ENCODE results near the gene GPR65. TPM values are rescaled to one million over a fixed set of nuclear protein-coding genes. Genes with fewer than 3 reads are reported as not detected.
"Not testable (repeated sequence)": the region's sequence is repeated elsewhere in the genome, so short reads cannot be mapped to it uniquely, and the experiment has no call there.

Gene GPR65
- total and polyA plus RNA-seq, 5 donors: 0.25 to 2.5 (median 1.1) TPM

- intact Hi-C loops (cut with DNase I): no loop called here
- Histone ChIP-seq H3K9me3 (ENCODE audit: control insufficient read depth, low read length) (no peaks in the 10 kb centered on the region), H3K27ac (ENCODE audit: low read length) (no peak overlapping the region), H3K27me3 (ENCODE audit: control insufficient read depth, insufficient read depth) (no peaks in the 10 kb centered on the region), H3K4me1 (ENCODE audit: control insufficient read depth, insufficient read depth, low read length) (no peaks in the 10 kb centered on the region), H3K4me3 (ENCODE audit: low read length) (no peak overlapping the region)
- no peak for ATAC-seq
- no peak for DNase-seq
- 42% methylated on average over 3 of the region's 3 CpGs for WGBS
These were observed 18.8 kb downstream of the GPR65 start for GRCh38 chr14:88023658-88024187.

DNA sequence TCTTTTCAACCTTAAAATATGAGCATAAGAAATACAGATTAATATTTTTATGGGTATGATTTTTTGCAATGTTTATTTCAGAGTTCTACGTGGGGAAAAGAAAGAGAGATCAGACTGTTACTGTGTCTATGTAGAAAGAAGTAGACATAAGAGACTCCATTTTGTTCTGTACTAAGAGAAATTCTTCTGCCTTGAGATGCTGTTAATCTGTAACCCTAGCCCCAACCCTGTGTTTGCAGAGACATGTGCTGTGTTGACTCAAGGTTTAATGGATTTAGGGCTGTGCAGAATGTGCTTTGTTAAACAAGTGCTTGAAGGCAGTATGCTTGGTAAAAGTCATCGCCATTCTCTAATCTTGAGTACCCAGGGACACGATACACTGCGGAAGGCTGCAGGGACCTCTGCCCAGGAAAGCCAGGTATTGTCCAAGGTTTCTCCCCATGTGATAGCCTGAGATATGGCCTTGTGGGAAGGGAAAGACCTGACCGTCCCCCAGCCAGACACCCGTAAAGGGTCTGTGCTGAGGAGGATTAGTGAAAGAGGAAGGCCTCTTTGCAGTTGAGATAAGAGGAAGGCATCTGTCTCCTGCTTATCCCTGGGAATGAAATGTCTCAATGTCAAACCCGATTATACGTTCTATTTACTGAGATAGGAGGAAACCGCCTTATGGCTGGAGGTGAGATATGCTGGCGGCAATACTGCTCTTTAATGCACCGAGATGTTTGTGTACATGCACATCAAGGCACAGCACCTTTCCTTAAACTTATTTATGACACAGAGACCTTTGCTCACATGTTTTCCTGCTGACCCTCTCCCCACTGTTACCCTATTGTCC, 19.5 kb downstream of the GPR65 start:
- H3K4me1 ChIP-seq (ENCODE audit: control insufficient read depth, insufficient read depth, low read length); H3K27ac ChIP-seq (ENCODE audit: low read length); ATAC-seq; H3K4me3 ChIP-seq (ENCODE audit: low read length); intact Hi-C loops (cut with DNase I); H3K27me3 ChIP-seq (ENCODE audit: control insufficient read depth, insufficient read depth); DNase-seq; H3K9me3 ChIP-seq (ENCODE audit: control insufficient read depth, low read length): not testable (repeated sequence)
- WGBS: 53% methylated on average over 11 of the region's 11 CpGs

DNA sequence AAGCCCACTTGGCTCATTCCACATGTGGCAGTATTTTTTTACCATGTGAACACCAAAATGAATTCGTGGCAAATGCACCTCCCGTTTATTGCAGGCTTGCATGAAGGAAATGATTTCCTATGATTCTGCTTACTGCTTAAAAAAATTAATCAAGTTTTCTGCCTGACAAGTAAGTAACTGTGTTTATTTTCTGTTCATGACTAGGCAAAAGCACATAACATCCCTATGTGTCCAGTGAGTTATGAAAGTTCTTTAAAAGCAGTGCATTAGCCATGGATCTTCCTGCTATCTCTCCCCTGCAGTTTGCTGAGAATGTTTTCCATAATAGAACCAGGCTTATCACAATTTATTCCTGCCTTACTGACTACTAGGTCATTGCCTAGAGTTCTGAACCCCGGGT, 20.4 kb downstream of the GPR65 start:
- H3K27ac ChIP-seq (ENCODE audit: low read length): no peak overlapping the region
- ATAC-seq (no peak), DNase-seq (no peak)
- intact Hi-C loops (cut with DNase I): no loop called here
- H3K4me1 ChIP-seq (ENCODE audit: control insufficient read depth, insufficient read depth, low read length): no peaks in the 10 kb centered on the region
- 46% methylated on average over 3 of the region's 3 CpGs for WGBS
- no peaks in the 10 kb centered on the region for H3K27me3 ChIP-seq (ENCODE audit: control insufficient read depth, insufficient read depth)
- no peaks in the 10 kb centered on the region for H3K9me3 ChIP-seq (ENCODE audit: control insufficient read depth, low read length)
- no peak overlapping the region for H3K4me3 ChIP-seq (ENCODE audit: low read length)

DNA sequence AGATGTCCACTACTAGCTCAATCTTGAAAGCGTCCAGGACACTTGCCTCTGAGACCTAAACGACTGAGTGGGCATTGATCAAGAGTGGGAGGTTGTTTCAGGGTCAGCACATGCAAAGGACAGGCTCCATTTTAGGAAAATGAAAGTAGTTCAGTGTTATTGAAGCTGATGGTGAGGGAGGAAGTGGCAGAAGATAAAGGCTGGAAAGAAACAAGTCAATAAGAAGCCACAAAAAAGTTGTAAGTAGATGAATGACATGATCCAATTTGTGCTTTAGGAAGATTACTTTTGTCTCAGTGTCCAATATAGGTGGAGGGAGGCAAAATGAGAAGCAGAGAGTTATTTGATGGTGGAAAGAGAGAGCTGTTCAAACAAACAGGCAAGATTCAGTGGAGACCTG, 22.0 kb downstream of the GPR65 start:
- no peaks in the 10 kb centered on the region for H3K4me1 ChIP-seq (ENCODE audit: control insufficient read depth, insufficient read depth, low read length)

DNA sequence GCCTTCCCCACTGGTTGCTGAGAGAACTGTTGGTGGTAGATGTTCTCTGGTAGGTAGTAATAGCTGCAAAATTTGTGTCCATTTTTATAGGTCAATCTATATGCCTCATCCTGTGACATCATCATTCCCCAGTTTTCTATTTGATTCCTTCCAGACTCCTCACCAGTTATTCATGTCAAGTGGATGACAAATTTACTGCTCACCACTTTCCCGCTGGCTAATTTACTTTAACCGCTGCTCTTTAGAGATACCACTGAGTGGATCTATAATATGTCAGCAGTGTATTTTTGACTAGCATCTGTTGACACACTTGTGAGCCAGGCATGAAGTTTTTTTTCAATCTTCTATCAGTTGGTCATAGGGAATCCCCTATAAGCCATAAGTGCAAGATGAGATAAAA, 24.6 kb downstream of the GPR65 start:
- no peak for ATAC-seq
- no peak for DNase-seq
- Histone ChIP-seq H3K27me3 (ENCODE audit: control insufficient read depth, insufficient read depth) (no peaks in the 10 kb centered on the region), H3K27ac (ENCODE audit: low read length) (no peak overlapping the region), H3K4me3 (ENCODE audit: low read length) (no peak overlapping the region), H3K4me1 (ENCODE audit: control insufficient read depth, insufficient read depth, low read length) (no peaks in the 10 kb centered on the region), H3K9me3 (ENCODE audit: control insufficient read depth, low read length) (no peaks in the 10 kb centered on the region)
- intact Hi-C loops (cut with DNase I): no loop called here
- 49% methylated on average over 2 of the region's 2 CpGs for WGBS

More for the DNA sequence above, 22.0 kb downstream of the GPR65 start:
- Histone ChIP-seq H3K27ac (ENCODE audit: low read length) (no peak overlapping the region), H3K27me3 (ENCODE audit: control insufficient read depth, insufficient read depth) (no peaks in the 10 kb centered on the region), H3K9me3 (ENCODE audit: control insufficient read depth, low read length) (no peaks in the 10 kb centered on the region), H3K4me3 (ENCODE audit: low read length) (no peak overlapping the region)
- intact Hi-C loops (cut with DNase I): no loop called here
- 30% methylated on average over 2 of the region's 2 CpGs for WGBS
- DNase-seq: no peak
- ATAC-seq: no peak

GRCh38 chr14:88030079-88030478, 25.1 kb downstream of the GPR65 start:
- H3K27ac ChIP-seq (ENCODE audit: low read length): no peak overlapping the region
- 29% methylated on average over 1 of the region's 1 CpG for WGBS
- no peak overlapping the region for H3K4me3 ChIP-seq (ENCODE audit: low read length)
- DNase-seq: no peak
- no peaks in the 10 kb centered on the region for H3K4me1 ChIP-seq (ENCODE audit: control insufficient read depth, insufficient read depth, low read length)
- no peaks in the 10 kb centered on the region for H3K27me3 ChIP-seq (ENCODE audit: control insufficient read depth, insufficient read depth)
- no peak for ATAC-seq
- intact Hi-C loops (cut with DNase I): no loop called here
- no peaks in the 10 kb centered on the region for H3K9me3 ChIP-seq (ENCODE audit: control insufficient read depth, low read length)

DNA sequence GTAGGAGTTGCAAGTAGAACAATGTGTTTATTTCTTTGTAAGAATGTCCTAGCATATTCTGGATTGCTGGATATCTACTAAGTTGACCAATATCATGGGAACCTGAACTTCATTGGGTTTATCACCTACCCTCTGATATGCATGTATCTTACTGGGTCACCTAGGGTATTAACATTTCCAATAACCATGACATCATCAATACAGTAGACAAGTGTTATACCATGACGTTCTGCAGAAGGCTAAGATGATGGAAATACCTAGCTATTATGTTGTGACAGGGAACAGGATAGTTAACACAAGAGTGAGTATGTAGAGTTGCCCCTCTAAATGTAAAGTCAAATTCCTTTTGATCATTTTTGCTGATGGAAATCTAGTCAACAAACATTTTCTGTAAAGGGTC, 26.0 kb downstream of the GPR65 start:
- H3K4me1 ChIP-seq (ENCODE audit: control insufficient read depth, insufficient read depth, low read length): no peaks in the 10 kb centered on the region
- intact Hi-C loops (cut with DNase I): no loop called here
- 70% methylated on average over 1 of the region's 1 CpG for WGBS
- H3K27me3 ChIP-seq (ENCODE audit: control insufficient read depth, insufficient read depth): no peaks in the 10 kb centered on the region
- no peaks in the 10 kb centered on the region for H3K9me3 ChIP-seq (ENCODE audit: control insufficient read depth, low read length)
- no peak overlapping the region for H3K27ac ChIP-seq (ENCODE audit: low read length)
- ATAC-seq: no peak
- DNase-seq: no peak
- no peak overlapping the region for H3K4me3 ChIP-seq (ENCODE audit: low read length)

DNA sequence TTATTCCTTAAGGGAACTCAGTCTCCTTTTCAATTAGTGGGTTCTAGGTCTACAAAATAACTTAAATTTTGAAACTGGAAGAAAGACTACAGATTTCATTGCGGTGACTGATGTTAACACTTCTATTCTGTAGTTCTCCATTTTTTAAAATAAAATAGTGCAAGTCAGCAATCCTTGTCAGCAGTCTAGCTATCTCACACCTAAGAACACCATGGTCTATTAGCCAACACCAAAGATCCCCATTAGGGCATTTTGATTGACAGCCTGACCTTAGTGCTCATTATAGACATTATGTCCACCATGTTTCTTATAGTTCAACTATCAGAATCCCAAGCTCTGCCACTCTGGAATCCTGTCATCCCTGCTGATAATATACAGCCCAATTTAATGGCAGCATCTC, 27.4 kb downstream of the GPR65 start:
- no peaks in the 10 kb centered on the region for H3K4me1 ChIP-seq (ENCODE audit: control insufficient read depth, insufficient read depth, low read length)
- H3K9me3 ChIP-seq (ENCODE audit: control insufficient read depth, low read length): no peaks in the 10 kb centered on the region
- no peak overlapping the region for H3K27ac ChIP-seq (ENCODE audit: low read length)
- whole genome bisulfite sequencing: 83% methylated on average over 1 of the region's 1 CpG
- DNase-seq (no peak), ATAC-seq (no peak)
- intact Hi-C loops (cut with DNase I): no loop called here
- H3K27me3 ChIP-seq (ENCODE audit: control insufficient read depth, insufficient read depth): no peaks in the 10 kb centered on the region
- no peak overlapping the region for H3K4me3 ChIP-seq (ENCODE audit: low read length)

GRCh38 chr14:88034076-88034475, 29.1 kb downstream of the GPR65 start:
- no peak overlapping the region for H3K4me3 ChIP-seq (ENCODE audit: low read length)
- H3K4me1 ChIP-seq (ENCODE audit: control insufficient read depth, insufficient read depth, low read length): no peaks in the 10 kb centered on the region
- H3K9me3 ChIP-seq (ENCODE audit: control insufficient read depth, low read length): no peaks in the 10 kb centered on the region
- no peak overlapping the region for H3K27ac ChIP-seq (ENCODE audit: low read length)
- intact Hi-C loops (cut with DNase I): no loop called here
- no peaks in the 10 kb centered on the region for H3K27me3 ChIP-seq (ENCODE audit: control insufficient read depth, insufficient read depth)
- no peak for ATAC-seq
- 36% methylated on average over 2 of the region's 2 CpGs for WGBS
- no peak for DNase-seq

DNA sequence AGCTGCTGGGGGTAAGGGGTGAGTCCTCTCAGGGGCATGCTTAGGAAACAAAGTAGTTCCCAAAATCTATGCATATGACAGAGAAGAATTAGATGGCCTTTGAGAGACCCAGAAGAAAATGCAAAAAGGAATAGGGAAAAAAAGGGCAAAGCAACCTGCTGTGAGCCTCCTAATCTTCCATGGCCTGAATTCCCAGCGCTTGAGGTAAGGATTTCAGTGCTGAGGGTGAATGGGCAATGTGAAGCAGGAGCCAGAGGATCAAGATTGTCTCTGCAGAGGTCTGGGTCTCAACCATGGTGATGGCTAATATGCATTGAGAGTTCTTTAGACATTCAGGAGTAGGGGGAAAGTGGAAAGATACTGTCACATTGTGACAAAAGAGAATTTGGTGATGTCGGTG, 31.5 kb downstream of the GPR65 start:
- H3K27ac ChIP-seq (ENCODE audit: low read length): no peak overlapping the region
- intact Hi-C loops (cut with DNase I): no loop called here
- H3K4me1 ChIP-seq (ENCODE audit: control insufficient read depth, insufficient read depth, low read length): no peaks in the 10 kb centered on the region
- no peak overlapping the region for H3K4me3 ChIP-seq (ENCODE audit: low read length)
- H3K9me3 ChIP-seq (ENCODE audit: control insufficient read depth, low read length): no peaks in the 10 kb centered on the region
- DNase-seq (no peak), ATAC-seq (no peak)
- no peaks in the 10 kb centered on the region for H3K27me3 ChIP-seq (ENCODE audit: control insufficient read depth, insufficient read depth)
- 82% methylated on average over 2 of the region's 2 CpGs for WGBS

- Histone ChIP-seq H3K27ac (ENCODE audit: low read length) (no peak overlapping the region), H3K4me3 (ENCODE audit: low read length) (no peak overlapping the region), H3K9me3 (ENCODE audit: control insufficient read depth, low read length) (no peaks in the 10 kb centered on the region), H3K27me3 (ENCODE audit: control insufficient read depth, insufficient read depth) (no peaks in the 10 kb centered on the region), H3K4me1 (ENCODE audit: control insufficient read depth, insufficient read depth, low read length) (no peaks in the 10 kb centered on the region)
- ATAC-seq (no peak), DNase-seq (no peak)
- WGBS: 68% methylated on average over 1 of the region's 1 CpG
- intact Hi-C loops (cut with DNase I): no loop called here
These were observed 32.4 kb downstream of the GPR65 start for GRCh38 chr14:88037325-88037724.

Data from right cardiac atrium (tissue), 5 donors.